ENCODE results near the gene BIN2. TPM values are rescaled to one million over a fixed set of nuclear protein-coding genes. Genes with fewer than 3 reads are reported as not detected.
A peak's percentile ranks its signal among the peaks of the same experiment; 100 is the strongest.
"Not testable (repeated sequence)": the region's sequence is repeated elsewhere in the genome, so short reads cannot be mapped to it uniquely, and the experiment has no call there.

Gene BIN2
- total RNA-seq, 3 donors from 2014 or later = 2.3 to 7.6 (median 6.2) TPM

DNA sequence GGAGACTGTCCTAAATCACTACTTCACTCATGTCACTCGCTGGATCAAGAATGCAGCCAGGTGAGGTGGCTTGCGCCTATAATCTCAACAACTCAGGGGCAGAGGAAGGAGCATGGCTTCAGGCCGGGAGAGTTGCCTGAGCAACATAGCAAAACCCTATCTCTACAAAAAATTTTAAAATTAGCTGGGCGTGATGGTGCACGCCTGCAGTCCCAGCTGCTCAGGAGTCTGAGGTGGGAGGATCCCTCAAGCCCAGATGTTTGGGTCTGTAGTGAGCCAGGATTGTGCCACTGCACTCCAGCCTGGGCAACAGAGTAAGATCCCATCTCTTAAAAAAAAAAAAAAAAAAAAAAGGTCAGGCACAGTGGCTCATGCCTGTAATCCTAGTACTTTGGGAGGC is 59.7 kb downstream of the BIN2 start:
- no peak overlapping the region for H3K4me3 ChIP-seq
- no peaks in the 10 kb centered on the region for H3K27me3 ChIP-seq
- no peaks in the 10 kb centered on the region for H3K9me3 ChIP-seq
- H3K27ac ChIP-seq = no peak overlapping the region
- TF ChIP-seq POLR2AphosphoS5 (IDR thresholded peaks at IDR 0.05) = no peak
- intact Hi-C loops (cut with DNase I; ENCODE audit: low total_unique reads) = no loop called here
- no peaks in the 10 kb centered on the region for H3K4me1 ChIP-seq
- no peak for DNase-seq (ENCODE audit: low spot score in 2 of 2)
- no peaks in the 10 kb centered on the region for H3K36me3 ChIP-seq

- H3K4me3 ChIP-seq = no peak overlapping the region
- no peaks in the 10 kb centered on the region for H3K27me3 ChIP-seq
- intact Hi-C loops (cut with DNase I; ENCODE audit: low total_unique reads) = no loop called here
- no peak for TF ChIP-seq POLR2A (IDR thresholded peaks at IDR 0.05)
- TF ChIP-seq POLR2AphosphoS5 (IDR thresholded peaks at IDR 0.05) = no peak
- no peak for TF ChIP-seq CTCF (IDR thresholded peaks at IDR 0.05)
- H3K36me3 ChIP-seq = no peaks in the 10 kb centered on the region
- H3K4me1 ChIP-seq = no peaks in the 10 kb centered on the region
- no peak overlapping the region for H3K27ac ChIP-seq
- H3K9me3 ChIP-seq = no peaks in the 10 kb centered on the region
- DNase-seq (ENCODE audit: low spot score in 2 of 2) = no peak
Measured at GRCh38 chr12:51263341-51263740, 60.6 kb downstream of the BIN2 start.

DNA sequence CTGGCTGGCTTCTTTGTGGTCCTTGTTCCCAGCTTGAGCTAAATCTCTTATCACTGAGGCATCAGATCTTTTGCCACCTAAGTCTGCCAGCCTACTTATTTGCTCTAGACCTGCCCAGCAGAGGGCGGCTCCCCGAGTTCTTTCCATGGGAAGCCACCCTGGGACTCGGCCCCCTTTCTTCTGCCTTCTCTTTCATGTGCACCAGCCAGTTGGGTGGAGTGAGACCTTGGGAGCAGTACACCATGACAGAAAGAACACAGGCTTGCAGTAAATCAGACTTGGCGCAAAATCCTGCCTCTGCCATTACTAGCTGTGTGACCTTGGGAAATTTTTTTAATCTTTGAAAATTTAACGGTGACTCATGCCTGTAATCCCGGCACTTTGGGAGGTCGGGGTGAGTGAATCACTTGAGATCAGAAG is 61.2 kb downstream of the BIN2 start:
- Histone ChIP-seq H3K36me3 (no peaks in the 10 kb centered on the region), H3K9me3 (no peaks in the 10 kb centered on the region), H3K27ac (no peak overlapping the region), H3K4me3 (no peak overlapping the region), H3K4me1 (no peaks in the 10 kb centered on the region), H3K27me3 (no peaks in the 10 kb centered on the region)
- DNase-seq (ENCODE audit: low spot score in 2 of 2) = no peak
- intact Hi-C loops (cut with DNase I; ENCODE audit: low total_unique reads) = no loop called here
- TF ChIP-seq POLR2A (IDR thresholded peaks at IDR 0.05) (no peak), POLR2AphosphoS5 (IDR thresholded peaks at IDR 0.05) (no peak), CTCF (IDR thresholded peaks at IDR 0.05) (peak in 1 of 3 donors; percentile 39)

- H3K27me3 ChIP-seq; H3K9me3 ChIP-seq; H3K36me3 ChIP-seq; H3K27ac ChIP-seq; H3K4me3 ChIP-seq; intact Hi-C loops (cut with DNase I; ENCODE audit: low total_unique reads); DNase-seq (ENCODE audit: low spot score in 2 of 2); H3K4me1 ChIP-seq: not testable (repeated sequence)
Measured at GRCh38 chr12:51259600-51259999, 64.4 kb downstream of the BIN2 start.

- Histone ChIP-seq H3K4me1 (no peaks in the 10 kb centered on the region), H3K27ac (no peak overlapping the region), H3K36me3 (no peaks in the 10 kb centered on the region), H3K4me3 (no peak overlapping the region), H3K27me3 (no peaks in the 10 kb centered on the region), H3K9me3 (no peaks in the 10 kb centered on the region)
- no peak for DNase-seq (ENCODE audit: low spot score in 2 of 2)
- no peak for TF ChIP-seq POLR2A (IDR thresholded peaks at IDR 0.05)
- TF ChIP-seq POLR2AphosphoS5 (IDR thresholded peaks at IDR 0.05) = no peak
- no peak for TF ChIP-seq CTCF (IDR thresholded peaks at IDR 0.05)
- intact Hi-C loops (cut with DNase I; ENCODE audit: low total_unique reads) = no loop called here
Measured at GRCh38 chr12:51254536-51254935, 69.4 kb downstream of the BIN2 start.

DNA sequence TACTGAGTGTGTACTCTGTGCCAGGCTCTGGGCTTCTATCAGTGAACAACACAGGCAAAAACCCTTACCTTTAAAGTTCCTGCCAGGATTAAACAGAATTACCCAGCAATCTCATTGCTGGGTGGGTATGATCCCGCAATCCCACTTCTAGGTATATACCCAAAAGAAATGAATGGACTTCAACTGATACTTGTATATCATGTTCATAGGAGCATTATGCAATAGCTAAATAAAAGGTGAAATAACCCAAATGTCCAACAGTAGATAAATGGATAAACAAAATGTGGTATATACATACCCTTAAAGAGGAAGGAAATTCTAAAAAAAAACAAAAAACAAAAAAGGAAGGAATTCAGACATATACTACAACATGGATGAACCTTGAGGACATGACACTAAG is 70.7 kb downstream of the BIN2 start:
- no peaks in the 10 kb centered on the region for H3K27me3 ChIP-seq
- H3K4me1 ChIP-seq = no peaks in the 10 kb centered on the region
- no peaks in the 10 kb centered on the region for H3K9me3 ChIP-seq
- intact Hi-C loops (cut with DNase I; ENCODE audit: low total_unique reads) = no loop called here
- H3K27ac ChIP-seq = no peak overlapping the region
- H3K36me3 ChIP-seq = no peaks in the 10 kb centered on the region
- no peak for DNase-seq (ENCODE audit: low spot score in 2 of 2)
- H3K4me3 ChIP-seq = no peak overlapping the region
- TF ChIP-seq CTCF (IDR thresholded peaks at IDR 0.05) = no peak
- no peak for TF ChIP-seq POLR2AphosphoS5 (IDR thresholded peaks at IDR 0.05)
- TF ChIP-seq POLR2A (IDR thresholded peaks at IDR 0.05) = no peak
